Aorta (tissue), 5 donors: Measurements from ENCODE around the gene PARL. TPM values are rescaled to one million over a fixed set of nuclear protein-coding genes. Genes with fewer than 3 reads are reported as not detected.

Experiments used
- ATAC-seq: fragments of 200-7000 bp; cut with Tn5 transposase; one replicate; pipeline ENCODE4 v1.9.1; 2022; ENCODE audit warnings: moderate library complexity; ENCODE audit not compliant: low FRiP score
- DNase-seq, 2 donors: peaks; one replicate each; pipeline ENCODE4 v3.0.0-alpha.2; 2020
- H3K27ac ChIP-seq, 2 donors: one replicate each; pipeline ENCODE4 v1.5.1; 2013; ENCODE audit warnings: low read length in 2 of 2, mild to moderate bottlenecking in 2 of 2, moderate library complexity in 2 of 2, control low read depth in 1 of 2, inconsistent platforms in 1 of 2, low read depth in 1 of 2
- H3K27me3 ChIP-seq, 2 donors: one replicate each; pipeline ENCODE4 v1.6.1; 2013; ENCODE audit warnings: control low read depth in 1 of 2, low read length in 1 of 2, mild to moderate bottlenecking in 1 of 2, moderate library complexity in 1 of 2; ENCODE audit not compliant: insufficient read depth in 2 of 2, control insufficient read depth in 1 of 2
- H3K36me3 ChIP-seq, 2 donors: one replicate each; pipeline ENCODE4 v1.6.1; 2013; ENCODE audit warnings: control low read depth in 1 of 2, low read length in 1 of 2, mild to moderate bottlenecking in 1 of 2; ENCODE audit not compliant: insufficient read depth in 2 of 2, control insufficient read depth in 1 of 2
- H3K4me1 ChIP-seq, 2 donors: one replicate each; pipeline ENCODE4 v1.6.1; 2013; ENCODE audit warnings: low read length in 2 of 2, control low read depth in 1 of 2, mild to moderate bottlenecking in 1 of 2, moderate library complexity in 1 of 2; ENCODE audit not compliant: insufficient read depth in 2 of 2, control insufficient read depth in 1 of 2
- H3K4me3 ChIP-seq, 2 donors: one replicate each; pipeline ENCODE4 v1.5.1; 2013; ENCODE audit warnings: low read length in 2 of 2, control low read depth in 1 of 2, mild to moderate bottlenecking in 1 of 2
- H3K9me3 ChIP-seq: one replicate; pipeline ENCODE4 v1.6.1; 2013; ENCODE audit warnings: mild to moderate bottlenecking, low read length; ENCODE audit not compliant: control insufficient read depth
- WGBS, 2 donors: extraction: QIAGEN DNeasy Blood & Tissue Kit; methylation state at CpG; one replicate each; pipeline ENCODE4 v1.1.7; 2013; 5-methylcytosine and 5-hydroxymethylcytosine counted together
- intact Hi-C, 2 donors: fragments of 100-400 bp; cut with DNase I; formaldehyde crosslinking; loops; one replicate each; pipeline versions ENCODE4 v1.14.2 to v1.15.0; 2022
- polyA plus RNA-seq, 2 donors: library from polyadenylated mRNA; stranded (reverse); fragments of 200-250 nt; gene quantifications; one replicate each; pipeline ENCODE4 v1.2.3, GENCODE V29; 2013
- total RNA-seq, 2 donors: library from RNA; stranded (reverse); fragmentation: NEBNext Ultra II Directional; extraction: Animal tissue kit (Norgen Biotek cat#: 25700); gene quantifications; one replicate each; pipeline ENCODE4 v1.2.1, GENCODE V29; 2021
- donor health status: healthy with polysubstance abuse.
- donor health status: Bipolar disorder and iron deficiency.
- donor health status: DM: no; HTN: no; CAD: no.
- donor health status: DM: no; HTN: no; CAD: no.
- donor health status: DM: yes; HTN: yes; CAD: no.

The PARL gene
- total and polyA plus RNA-seq, 4 donors: 49.5 to 76.4 (median 60.3) TPM

DNA sequence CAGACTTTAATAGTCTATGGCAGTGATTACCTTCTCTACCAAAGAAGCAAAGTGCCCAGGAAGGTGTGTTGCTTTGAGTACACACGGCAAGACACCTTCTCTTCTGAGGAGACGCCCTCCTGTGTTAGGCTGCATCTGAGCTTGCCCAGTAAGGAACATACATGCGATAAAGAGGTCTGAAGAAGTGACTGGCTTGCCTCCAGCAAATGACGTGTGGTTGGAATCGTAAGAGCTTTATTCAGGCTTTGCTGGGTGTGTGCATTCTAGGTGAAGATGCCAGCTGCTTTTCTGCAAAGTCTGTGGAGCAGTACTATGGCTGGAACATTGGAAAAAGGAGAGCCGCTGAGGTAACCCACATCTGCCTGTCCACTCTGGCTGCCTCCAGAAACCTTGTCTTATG lies 81.7 kb downstream of the PARL start:
- no peak for ATAC-seq
- H3K9me3 ChIP-seq: no peaks in the 10 kb centered on the region
- no peaks in the 10 kb centered on the region for H3K27me3 ChIP-seq
- no peak overlapping the region for H3K27ac ChIP-seq
- DNase-seq: no peak
- H3K36me3 ChIP-seq: peaks cover 5 to 22% of the 10 kb centered on the region in 2 donors
- intact Hi-C loops: no loop called here
- H3K4me1 ChIP-seq: no peaks in the 10 kb centered on the region
- no peak overlapping the region for H3K4me3 ChIP-seq
- WGBS, 2 donors: 50 to 52% methylated on average over 6 of the region's 6 CpGs

DNA sequence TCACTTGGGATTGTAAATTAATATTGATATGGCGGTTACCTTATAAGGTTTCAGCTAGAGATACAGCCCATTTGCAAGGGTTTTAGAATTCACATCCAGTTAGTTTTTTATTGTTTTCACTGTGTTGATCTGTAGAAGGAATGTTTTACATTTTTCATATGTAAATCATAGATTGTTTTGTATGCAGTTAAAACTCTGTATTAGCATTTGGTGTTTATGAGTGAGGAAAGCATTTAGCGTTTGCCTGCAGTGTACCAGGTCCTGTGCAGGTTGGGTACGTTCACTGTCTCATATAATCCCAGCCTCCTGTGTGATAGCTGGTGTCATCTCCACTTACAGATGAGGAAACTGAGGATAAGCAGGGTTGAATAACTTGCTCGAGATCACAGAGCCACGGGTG lies 83.1 kb downstream of the PARL start:
- DNase-seq: no peak
- Histone ChIP-seq H3K36me3 (peaks cover 5 to 16% of the 10 kb centered on the region in 2 donors), H3K27me3 (no peaks in the 10 kb centered on the region), H3K4me1 (no peaks in the 10 kb centered on the region), H3K9me3 (no peaks in the 10 kb centered on the region), H3K4me3 (no peak overlapping the region), H3K27ac (no peak overlapping the region)
- ATAC-seq: no peak
- intact Hi-C loops: no loop called here
- 83 to 92% methylated on average over 5 of the region's 5 CpGs for WGBS, 2 donors

DNA sequence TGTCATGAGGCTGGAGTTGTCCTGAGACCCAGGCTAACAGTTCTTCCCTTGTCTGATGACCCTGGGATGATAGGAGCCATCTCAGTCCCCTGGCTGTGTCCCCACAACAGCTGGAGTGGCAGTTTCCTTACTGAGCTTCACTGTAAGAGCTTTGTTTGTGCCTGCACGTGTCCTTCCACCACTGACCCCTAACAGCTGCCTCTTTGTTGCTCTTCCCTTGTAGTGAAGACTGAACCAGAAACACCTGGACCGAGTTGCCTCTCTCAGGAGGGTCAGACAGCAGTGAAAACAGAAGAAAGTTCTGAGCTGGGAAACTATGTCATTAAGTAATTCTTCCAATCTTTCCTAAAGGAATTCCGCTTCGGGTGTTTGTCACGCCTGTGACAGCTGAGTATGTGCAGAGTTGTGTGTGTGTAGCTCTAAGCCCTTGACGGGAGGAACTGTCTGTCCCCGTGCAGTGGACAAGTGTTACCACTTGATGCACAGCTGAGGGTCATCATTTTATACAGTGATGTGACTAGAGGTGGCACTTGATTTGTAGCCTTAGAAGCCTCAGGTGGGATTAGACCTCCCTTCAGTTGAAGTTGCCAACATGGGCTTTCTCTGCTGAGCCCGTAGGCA lies 84.3 kb downstream of the PARL start:
- intact Hi-C loops: no loop called here

DNA sequence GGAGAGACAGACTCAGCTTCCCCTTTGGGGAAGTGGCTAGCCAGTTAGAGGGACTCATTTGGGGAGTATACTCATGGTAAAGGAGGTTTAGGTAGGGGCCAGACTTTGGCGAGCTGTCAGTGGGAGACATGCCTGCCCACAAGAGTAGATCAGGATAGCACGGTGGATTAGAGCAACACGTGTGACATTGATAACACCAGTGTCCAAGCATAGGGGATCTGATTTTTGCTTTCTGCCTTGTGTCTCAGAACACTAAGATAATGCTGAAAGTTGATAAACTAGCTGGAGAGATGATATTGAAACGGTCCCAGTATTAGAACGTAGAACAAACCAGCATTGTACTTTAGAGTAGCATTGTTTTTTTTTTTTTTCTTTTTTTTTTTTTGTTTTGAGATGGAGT lies 85.2 kb downstream of the PARL start:
- no peaks in the 10 kb centered on the region for H3K4me1 ChIP-seq
- no peak for DNase-seq
- no peak overlapping the region for H3K27ac ChIP-seq
- WGBS, 2 donors: 93 to 94% methylated on average over 5 of the region's 5 CpGs
- H3K36me3 ChIP-seq: peaks cover 0 to 16% of the 10 kb centered on the region in 2 donors
- intact Hi-C loops: no loop called here
- no peaks in the 10 kb centered on the region for H3K27me3 ChIP-seq
- no peak for ATAC-seq
- no peak overlapping the region for H3K4me3 ChIP-seq
- H3K9me3 ChIP-seq: no peaks in the 10 kb centered on the region

More for the DNA sequence above, 84.3 kb downstream of the PARL start:
- Histone ChIP-seq H3K4me3 (no peak overlapping the region), H3K4me1 (no peaks in the 10 kb centered on the region), H3K27ac (no peak overlapping the region), H3K9me3 (no peaks in the 10 kb centered on the region), H3K36me3 (peaks cover 5 to 16% of the 10 kb centered on the region in 2 donors), H3K27me3 (no peaks in the 10 kb centered on the region)
- no peak for DNase-seq
- WGBS, 2 donors: 70 to 73% methylated on average over 8 of the region's 8 CpGs
- peak; percentile 7 for ATAC-seq

DNA sequence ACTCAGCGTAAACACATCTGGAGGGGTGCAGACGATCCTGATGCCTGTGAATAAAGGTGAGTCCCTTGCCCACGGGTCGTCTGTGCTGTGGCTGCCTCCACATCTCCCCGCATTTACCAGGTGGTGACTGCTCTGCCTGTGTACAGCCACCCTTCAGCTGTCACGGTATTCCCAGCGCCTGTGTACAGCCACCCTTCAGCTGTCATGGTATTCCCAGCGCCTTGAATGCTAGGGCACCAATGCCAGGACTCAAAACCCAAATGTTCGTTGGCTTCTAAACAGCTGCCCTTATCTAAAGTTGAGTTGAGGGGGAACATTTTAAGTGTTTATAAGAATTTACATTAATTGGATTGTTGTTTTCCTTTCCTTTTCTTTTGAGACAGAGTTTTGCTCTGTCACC lies 86.7 kb downstream of the PARL start:
- H3K9me3 ChIP-seq: no peaks in the 10 kb centered on the region
- WGBS, 2 donors: 93% methylated on average over 9 of the region's 9 CpGs
- no peak overlapping the region for H3K27ac ChIP-seq
- DNase-seq (no peak), ATAC-seq (no peak)
- no peak overlapping the region for H3K4me3 ChIP-seq
- no peaks in the 10 kb centered on the region for H3K27me3 ChIP-seq
- H3K36me3 ChIP-seq: peaks cover 0 to 12% of the 10 kb centered on the region in 2 donors
- intact Hi-C loops: no loop called here
- no peaks in the 10 kb centered on the region for H3K4me1 ChIP-seq

DNA sequence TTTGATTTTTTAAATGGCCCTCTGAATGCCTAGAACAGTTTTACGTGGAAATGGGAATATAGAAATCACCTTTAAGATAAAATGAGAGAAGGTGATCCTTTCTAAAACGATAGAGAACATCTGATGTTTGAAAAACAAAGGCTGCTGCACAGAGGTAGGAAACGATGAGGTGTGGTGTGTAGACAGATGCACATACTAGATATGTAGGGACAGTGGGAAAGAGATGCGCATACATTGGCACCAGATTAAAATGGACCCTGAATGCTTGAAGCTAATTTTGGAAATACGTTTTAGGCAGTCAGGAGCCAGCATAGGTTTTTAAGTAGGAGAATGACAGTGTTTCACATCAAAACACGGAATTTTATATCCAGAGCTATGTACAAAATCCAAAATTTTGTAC lies 88.3 kb downstream of the PARL start:
- H3K36me3 ChIP-seq: peaks cover 0 to 9% of the 10 kb centered on the region in 2 donors

DNA sequence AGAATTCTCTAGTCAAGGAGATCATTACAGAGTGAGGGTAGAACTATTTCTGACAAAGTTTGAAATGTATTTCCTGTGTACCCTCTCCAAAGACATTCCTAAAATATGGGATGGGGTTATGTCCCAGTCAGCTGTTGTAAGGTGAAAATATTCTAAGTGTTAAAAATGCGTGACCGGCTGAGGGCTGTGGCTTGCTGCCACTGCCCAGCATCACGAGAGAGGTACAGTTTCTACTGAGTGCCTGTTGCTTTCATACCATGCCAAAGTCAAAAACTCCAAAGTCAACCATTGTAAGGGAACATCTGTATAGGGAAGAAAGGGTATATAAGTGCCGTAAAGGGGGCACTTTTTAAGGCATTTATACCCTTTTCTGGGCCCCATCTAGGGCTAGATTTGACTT lies 90.2 kb downstream of the PARL start:
- no peaks in the 10 kb centered on the region for H3K27me3 ChIP-seq
- no peaks in the 10 kb centered on the region for H3K4me1 ChIP-seq
- H3K9me3 ChIP-seq: no peaks in the 10 kb centered on the region
- H3K27ac ChIP-seq: no peak overlapping the region
- ATAC-seq (no peak), DNase-seq (no peak)
- peaks cover 2 to 4% of the 10 kb centered on the region in 2 donors for H3K36me3 ChIP-seq
- H3K4me3 ChIP-seq: no peak overlapping the region
- 79 to 81% methylated on average over 4 of the region's 4 CpGs for WGBS, 2 donors
- intact Hi-C loops: no loop called here

More for the DNA sequence above, 88.3 kb downstream of the PARL start:
- DNase-seq (no peak), ATAC-seq (no peak)
- Histone ChIP-seq H3K27ac (no peak overlapping the region), H3K27me3 (no peaks in the 10 kb centered on the region), H3K4me3 (no peak overlapping the region), H3K9me3 (no peaks in the 10 kb centered on the region), H3K4me1 (no peaks in the 10 kb centered on the region)
- intact Hi-C loops: no loop called here
- 88 to 96% methylated on average over 6 of the region's 6 CpGs for WGBS, 2 donors

DNA sequence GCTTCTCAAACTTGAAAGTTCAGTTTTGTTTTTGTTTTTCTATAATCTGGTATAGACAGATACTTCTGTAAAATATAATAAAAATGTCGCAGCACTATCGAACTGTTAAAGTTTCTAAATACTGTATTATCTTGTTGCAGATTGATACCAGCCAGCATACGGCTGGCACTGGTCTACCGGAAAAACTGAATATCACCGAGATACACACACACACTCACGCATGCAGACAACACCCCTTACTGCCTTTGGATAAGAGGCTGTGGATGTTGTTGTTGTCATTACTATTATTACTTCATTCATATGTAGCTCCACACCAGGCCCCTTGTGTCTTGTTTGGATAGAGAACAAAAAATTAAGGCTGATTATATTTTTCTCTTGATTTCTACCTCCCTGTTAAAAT lies 91.7 kb downstream of the PARL start:
- intact Hi-C loops: no loop called here
- no peak overlapping the region for H3K27ac ChIP-seq
- H3K4me1 ChIP-seq: no peaks in the 10 kb centered on the region
- H3K27me3 ChIP-seq: no peaks in the 10 kb centered on the region
- DNase-seq (no peak), ATAC-seq (no peak)
- H3K36me3 ChIP-seq: peaks cover 2% of the 10 kb centered on the region in 2 donors
- 85 to 87% methylated on average over 6 of the region's 6 CpGs for WGBS, 2 donors
- no peak overlapping the region for H3K4me3 ChIP-seq
- H3K9me3 ChIP-seq: no peaks in the 10 kb centered on the region

DNA sequence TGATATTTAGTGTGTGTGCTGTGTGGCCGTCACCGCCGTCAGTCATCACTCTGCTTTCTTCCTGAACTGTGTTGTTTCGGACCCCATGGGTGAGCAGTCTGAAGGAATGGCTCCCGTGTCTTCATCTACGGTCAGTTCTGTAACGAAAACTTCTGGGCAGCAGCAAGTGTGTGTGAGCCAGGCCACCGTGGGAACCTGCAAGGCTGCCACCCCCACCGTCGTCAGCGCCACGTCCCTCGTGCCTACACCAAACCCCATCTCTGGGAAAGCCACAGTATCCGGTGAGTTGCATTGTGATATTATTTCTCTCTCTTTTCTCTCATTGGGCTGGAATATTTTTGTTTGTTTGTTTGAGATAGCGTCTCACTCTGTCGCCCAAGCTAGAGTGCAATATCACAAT lies 94.0 kb downstream of the PARL start:
- intact Hi-C loops: no loop called here
- peaks cover 2 to 4% of the 10 kb centered on the region in 2 donors for H3K36me3 ChIP-seq
- no peak for DNase-seq
- no peaks in the 10 kb centered on the region for H3K27me3 ChIP-seq
- no peak for ATAC-seq
- H3K4me3 ChIP-seq: no peak overlapping the region
- no peaks in the 10 kb centered on the region for H3K4me1 ChIP-seq
- no peaks in the 10 kb centered on the region for H3K9me3 ChIP-seq
- H3K27ac ChIP-seq: no peak overlapping the region
- 90 to 91% methylated on average over 16 of the region's 16 CpGs for WGBS, 2 donors
